Uterus (tissue), 4 donors: ENCODE results near the gene TEX19. TPM values are rescaled to one million over a fixed set of nuclear protein-coding genes. Genes with fewer than 3 reads are reported as not detected.
"Not testable (repeated sequence)": the region's sequence is repeated elsewhere in the genome, so short reads cannot be mapped to it uniquely, and the experiment has no call there.

Experiments
- DNase-seq, 2 donors: peaks; one replicate each; pipeline ENCODE4 v3.0.0-alpha.2; 2019 to 2020
- H3K27ac ChIP-seq, 2 donors: fragments of 200-600 bp; sonication (generic); 1 replicate in 1 of 2; 2 replicates in 1 of 2; pipeline ENCODE4 v1.5.1; 2016 to 2018
- H3K27me3 ChIP-seq, 2 donors: fragments of 200-600 bp; sonication (generic); one replicate each; pipeline ENCODE4 v1.5.1; 2018 to 2019; ENCODE audit warnings: control low read depth in 1 of 2
- H3K36me3 ChIP-seq, 2 donors: fragments of 200-600 bp; sonication (generic); one replicate each; pipeline ENCODE4 v1.5.1; 2019; ENCODE audit warnings: control low read depth in 1 of 2
- H3K4me1 ChIP-seq, 2 donors: fragments of 200-600 bp; sonication (generic); one replicate each; pipeline ENCODE4 v1.5.1; 2018 to 2019; ENCODE audit warnings: control low read depth in 1 of 2
- H3K4me3 ChIP-seq, 2 donors: fragments of 200-600 bp; sonication (generic); 1 replicate in 1 of 2; 2 replicates in 1 of 2; pipeline ENCODE4 v1.5.1; 2018 to 2019; ENCODE audit warnings: mild to moderate bottlenecking in 1 of 2
- H3K9me3 ChIP-seq, 2 donors: fragments of 200-600 bp; sonication (generic); one replicate each; pipeline ENCODE4 v1.5.1; 2019; ENCODE audit warnings: control low read depth in 1 of 2
- POLR2A ChIP-seq, 2 donors: fragments of 450-650 bp; IDR thresholded peaks; one replicate each; pipeline ENCODE4 v1.6.1; 2016; ENCODE audit warnings: antibody characterized with exemption in 2 of 2, mild to moderate bottlenecking in 1 of 2, moderate library complexity in 1 of 2
- intact Hi-C: fragments of 100-400 bp; cut with DNase I; formaldehyde crosslinking; loops from one replicate; pipeline ENCODE4 v1.15.1; 2023; ENCODE audit warnings: low total_unique reads
- total RNA-seq, 4 donors: library from RNA; depleted of rRNA in 3 of 4; stranded (reverse); fragments of >200 nt in 3 of 4; gene quantifications; one replicate each; pipeline versions ENCODE4 v1.1.0 to v1.2.4, GENCODE V29; 2014 to 2023
- TF ChIP-seq, protein P1 (sequence below), 4 experiments: fragments of 200-600 bp in 2 of 4; fragments of 450-650 bp in 2 of 4; sonication (generic) in 2 of 4; IDR thresholded peaks; one replicate each; pipeline ENCODE4 v1.5.1; 2016 to 2019; ENCODE audit warnings: antibody characterized with exemption in 4 of 4, mild to moderate bottlenecking in 2 of 4, moderate library complexity in 1 of 4
- donor health status: DM: yes; HTN: yes; CAD: no.

Gene TEX19
- total RNA-seq, 4 donors from 2014 or later: not detected

DNA sequence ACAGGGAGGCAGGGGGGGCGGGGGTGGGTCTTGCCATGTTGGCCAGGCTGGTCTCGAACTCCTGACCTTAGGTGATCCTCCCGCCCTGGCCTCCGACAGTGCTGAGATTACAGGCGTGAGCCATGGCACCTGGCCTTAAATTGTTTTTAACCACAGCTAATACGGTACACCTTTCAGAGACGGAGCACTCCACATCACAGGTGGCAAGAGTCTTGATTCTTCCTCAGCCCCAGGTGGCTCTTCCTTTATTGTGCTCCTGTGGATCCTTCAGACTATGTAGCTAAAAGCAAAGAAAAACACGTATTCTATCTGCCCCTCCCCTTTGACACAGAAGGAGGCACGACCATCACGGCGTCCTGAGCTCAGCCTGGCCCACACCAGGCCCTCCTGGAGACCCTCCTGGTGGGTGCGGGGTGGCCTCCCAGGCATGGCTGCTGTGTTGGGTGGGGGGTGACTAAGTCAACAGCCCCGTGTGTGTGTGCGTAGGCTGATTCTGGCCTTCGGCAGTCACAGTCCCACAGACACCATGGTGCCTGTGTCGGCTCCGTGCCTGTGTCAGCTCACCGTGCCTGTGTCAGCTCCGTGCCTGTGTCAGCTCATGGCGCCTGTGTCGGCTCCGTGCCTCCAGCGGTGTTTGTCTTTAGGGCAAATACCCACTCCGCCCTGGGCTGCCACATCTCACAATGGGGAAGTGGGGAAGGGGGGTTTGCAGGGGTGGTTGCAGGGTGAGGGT, 14.7 kb upstream of the TEX19 start:
- TF ChIP-seq POLR2A (IDR thresholded peaks at IDR 0.05): no peak
- TF ChIP-seq, protein P1, sequence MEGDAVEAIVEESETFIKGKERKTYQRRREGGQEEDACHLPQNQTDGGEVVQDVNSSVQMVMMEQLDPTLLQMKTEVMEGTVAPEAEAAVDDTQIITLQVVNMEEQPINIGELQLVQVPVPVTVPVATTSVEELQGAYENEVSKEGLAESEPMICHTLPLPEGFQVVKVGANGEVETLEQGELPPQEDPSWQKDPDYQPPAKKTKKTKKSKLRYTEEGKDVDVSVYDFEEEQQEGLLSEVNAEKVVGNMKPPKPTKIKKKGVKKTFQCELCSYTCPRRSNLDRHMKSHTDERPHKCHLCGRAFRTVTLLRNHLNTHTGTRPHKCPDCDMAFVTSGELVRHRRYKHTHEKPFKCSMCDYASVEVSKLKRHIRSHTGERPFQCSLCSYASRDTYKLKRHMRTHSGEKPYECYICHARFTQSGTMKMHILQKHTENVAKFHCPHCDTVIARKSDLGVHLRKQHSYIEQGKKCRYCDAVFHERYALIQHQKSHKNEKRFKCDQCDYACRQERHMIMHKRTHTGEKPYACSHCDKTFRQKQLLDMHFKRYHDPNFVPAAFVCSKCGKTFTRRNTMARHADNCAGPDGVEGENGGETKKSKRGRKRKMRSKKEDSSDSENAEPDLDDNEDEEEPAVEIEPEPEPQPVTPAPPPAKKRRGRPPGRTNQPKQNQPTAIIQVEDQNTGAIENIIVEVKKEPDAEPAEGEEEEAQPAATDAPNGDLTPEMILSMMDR (IDR thresholded peaks at IDR 0.05): no peak
- no peak for DNase-seq
- Histone ChIP-seq H3K4me1 (no peaks in the 10 kb centered on the region), H3K27me3 (no peaks in the 10 kb centered on the region), H3K9me3 (no peaks in the 10 kb centered on the region), H3K27ac (no peak overlapping the region), H3K4me3 (no peak overlapping the region), H3K36me3 (no peaks in the 10 kb centered on the region)
- intact Hi-C loops: no loop called here

DNA sequence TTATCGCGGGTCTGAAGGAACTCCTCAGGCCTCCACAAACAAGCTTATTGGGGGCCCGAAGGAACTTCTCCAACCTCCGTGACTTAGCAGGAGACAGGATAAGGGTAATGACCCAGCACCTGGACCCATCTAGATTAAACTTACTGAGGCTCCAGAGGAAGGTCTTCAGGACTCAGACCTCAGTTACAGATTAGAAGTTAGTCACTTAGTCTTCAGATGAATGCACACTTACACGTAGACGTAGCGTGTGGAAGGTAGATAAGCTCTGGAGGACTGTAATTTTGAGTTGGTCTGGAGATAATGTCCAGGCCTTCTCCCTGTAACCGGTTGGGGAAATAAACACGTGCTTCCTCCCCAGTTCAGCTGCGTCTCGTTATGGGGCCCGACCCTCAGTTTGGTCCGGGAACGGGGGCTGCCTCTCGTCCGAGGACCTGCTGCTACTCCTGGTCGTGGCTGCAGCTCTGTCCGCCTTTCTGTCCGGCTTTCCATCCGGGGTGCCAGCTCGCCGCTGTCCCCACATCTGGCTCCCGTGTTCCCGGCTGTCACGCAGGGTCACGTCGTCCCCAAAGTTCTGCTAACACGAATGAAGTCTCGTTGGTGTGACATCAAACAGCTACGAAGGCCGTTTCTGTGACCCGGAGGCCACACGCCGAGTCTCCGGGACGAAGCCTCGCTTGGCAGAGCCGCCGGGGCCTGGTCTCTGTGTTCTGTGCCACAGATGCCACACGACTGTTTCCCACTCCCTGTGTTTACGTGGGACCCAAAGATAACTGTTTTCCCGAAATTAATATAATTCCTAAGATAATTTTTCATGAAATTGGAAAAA, 13.7 kb upstream of the TEX19 start:
- Histone ChIP-seq H3K36me3 (no peaks in the 10 kb centered on the region), H3K27me3 (no peaks in the 10 kb centered on the region), H3K4me3 (no peak overlapping the region), H3K4me1 (no peaks in the 10 kb centered on the region), H3K9me3 (no peaks in the 10 kb centered on the region), H3K27ac (no peak overlapping the region)
- intact Hi-C loops: no loop called here
- TF ChIP-seq POLR2A (IDR thresholded peaks at IDR 0.05): no peak
- TF ChIP-seq, protein P1 (IDR thresholded peaks at IDR 0.05): no peak
- no peak for DNase-seq

DNA sequence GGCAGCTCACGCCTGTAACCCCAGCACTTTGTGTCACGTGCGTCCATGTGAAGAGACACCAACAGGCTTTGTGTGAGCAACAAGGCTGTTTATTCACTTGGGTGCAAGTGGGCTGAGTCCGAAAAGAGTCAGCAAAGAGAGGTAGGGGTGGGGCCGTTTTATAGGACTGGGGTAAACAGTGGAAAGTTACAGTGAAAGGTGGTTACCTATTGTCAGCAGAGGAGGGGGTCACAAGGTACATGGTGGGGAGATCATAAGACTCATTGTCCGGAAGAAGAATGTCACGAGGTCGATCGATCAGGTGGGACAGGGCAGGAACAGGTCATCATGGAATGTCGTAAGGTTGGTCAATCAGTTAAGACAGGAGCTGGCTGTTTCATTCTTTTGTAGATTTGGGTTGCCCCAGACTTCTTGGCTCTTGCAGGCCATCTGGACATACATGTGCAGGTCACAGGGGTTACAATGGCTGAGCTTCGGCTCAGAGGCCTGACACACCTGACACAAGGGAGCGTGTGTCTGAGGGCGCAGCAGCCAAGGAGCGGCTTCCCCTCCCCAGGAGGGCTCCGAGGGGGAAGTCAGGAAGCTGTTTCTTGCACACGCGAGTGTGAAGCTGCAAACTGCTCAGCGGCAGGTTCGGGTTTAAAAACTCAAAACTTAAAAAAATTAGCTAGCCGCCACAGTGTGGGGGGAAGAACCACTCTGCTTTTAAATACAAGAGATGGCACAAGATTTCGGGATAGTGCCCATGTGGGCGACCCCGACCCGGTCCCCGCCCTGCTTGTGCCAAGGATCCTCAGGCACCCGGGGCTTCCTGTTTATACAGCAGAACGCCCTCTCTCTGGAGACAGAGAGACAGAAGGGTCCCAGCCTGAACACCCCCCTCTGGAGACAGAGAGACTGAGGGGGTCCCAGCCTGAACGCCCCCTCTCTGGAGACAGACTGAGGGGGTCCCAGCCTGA, 12.4 kb upstream of the TEX19 start:
- TF ChIP-seq POLR2A (IDR thresholded peaks at IDR 0.05): no peak
- TF ChIP-seq, protein P1 (IDR thresholded peaks at IDR 0.05): no peak
- Histone ChIP-seq H3K4me3 (no peak overlapping the region), H3K27ac (no peak overlapping the region), H3K27me3 (no peaks in the 10 kb centered on the region), H3K4me1 (no peaks in the 10 kb centered on the region), H3K36me3 (no peaks in the 10 kb centered on the region), H3K9me3 (no peaks in the 10 kb centered on the region)
- no peak for DNase-seq
- intact Hi-C loops: no loop called here

DNA sequence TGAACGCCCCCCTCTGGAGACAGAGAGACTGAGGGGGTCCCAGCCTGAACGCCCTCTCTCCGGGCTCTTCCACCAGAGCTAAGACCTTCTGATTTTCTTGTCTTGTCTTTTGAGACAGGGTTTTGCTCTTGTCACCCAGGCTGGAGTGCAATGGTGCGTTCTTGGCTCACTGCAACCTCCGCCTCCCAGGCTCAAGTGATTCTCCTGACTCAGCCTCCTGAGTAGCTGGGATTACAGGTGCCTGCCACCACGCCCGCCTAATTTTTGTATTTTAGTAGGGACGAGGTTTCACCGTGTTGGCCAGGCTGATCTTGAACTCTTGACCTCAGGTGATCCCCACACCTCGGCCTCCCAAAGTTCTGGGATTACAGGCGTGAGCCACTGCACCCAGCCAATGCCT, 11.1 kb upstream of the TEX19 start:
- H3K4me1 ChIP-seq, H3K36me3 ChIP-seq, H3K9me3 ChIP-seq, intact Hi-C loops, H3K4me3 ChIP-seq, H3K27me3 ChIP-seq, DNase-seq: not testable (repeated sequence)
- H3K27ac ChIP-seq: peak overlapping the region in 1 of 2 donors; percentile 63

DNA sequence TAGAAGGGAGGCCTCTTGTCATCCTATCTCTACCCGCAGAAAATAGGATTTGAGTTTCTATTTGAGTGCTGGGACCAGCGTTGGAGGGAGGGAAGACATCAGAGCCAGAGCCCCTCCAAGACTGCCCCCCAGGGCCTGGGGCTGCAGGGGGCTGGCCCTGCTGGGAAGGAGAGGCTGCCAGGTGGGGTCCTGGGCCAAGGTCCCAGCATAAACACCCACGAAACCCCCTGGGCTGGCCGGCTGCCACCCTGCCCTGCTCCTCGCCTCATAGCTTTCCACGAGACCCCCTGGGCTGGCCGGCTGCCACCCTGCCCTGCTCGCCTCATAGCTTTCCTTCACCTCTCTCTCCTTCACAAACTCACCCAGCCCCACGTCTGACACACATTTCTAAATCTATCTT, 10.6 kb upstream of the TEX19 start:
- TF ChIP-seq POLR2A (IDR thresholded peaks at IDR 0.05): no peak
- TF ChIP-seq, protein P1 (IDR thresholded peaks at IDR 0.05): no peak

More for the DNA sequence above, 10.6 kb upstream of the TEX19 start:
- no peak overlapping the region for H3K4me3 ChIP-seq
- no peaks in the 10 kb centered on the region for H3K9me3 ChIP-seq
- intact Hi-C loops: no loop called here
- no peaks in the 10 kb centered on the region for H3K36me3 ChIP-seq
- no peaks in the 10 kb centered on the region for H3K4me1 ChIP-seq
- DNase-seq: no peak
- no peaks in the 10 kb centered on the region for H3K27me3 ChIP-seq
- peak overlapping the region in 1 of 2 donors; percentile 63 for H3K27ac ChIP-seq
